GM12875 (cell line): Measurements from ENCODE around the gene PLS3.
"Not testable (repeated sequence)": the region's sequence is repeated elsewhere in the genome, so short reads cannot be mapped to it uniquely, and the experiment has no call there.

Experiments
- H3K4me3 ChIP-seq: one replicate; pipeline ENCODE4 v1.5.1; 2011; ENCODE audit warnings: low read depth, low read length, control low read depth
- TF ChIP-seq, protein P1 (sequence below): IDR thresholded peaks from 2 replicates; pipeline ENCODE4 v1.5.1; 2011; ENCODE audit warnings: low read depth, mild to moderate bottlenecking, control low read depth, inconsistent platforms, low read length, moderate library complexity, borderline replicate concordance; ENCODE audit not compliant: insufficient read depth

Gene PLS3

DNA sequence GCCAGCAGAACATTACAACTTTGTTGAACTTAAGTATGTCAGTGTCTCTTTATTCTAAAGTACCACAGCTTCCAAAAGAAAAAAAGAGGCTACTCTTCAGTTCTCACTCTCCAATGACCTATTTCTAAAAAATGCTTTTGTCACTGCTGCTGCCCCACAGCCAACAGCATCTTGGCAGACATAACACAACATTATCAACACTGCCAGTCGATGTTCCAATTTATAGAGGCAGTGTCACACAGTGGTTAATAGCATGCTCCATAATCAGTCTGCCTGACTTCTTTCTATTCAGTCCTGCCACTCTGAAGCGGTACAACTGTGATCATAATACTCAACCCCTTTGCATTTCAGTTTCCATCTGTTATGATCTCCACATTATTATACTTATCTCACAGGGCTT lies 69.2 kb downstream of the PLS3 start:
- no peak overlapping the region for H3K4me3 ChIP-seq
- TF ChIP-seq, protein P1, sequence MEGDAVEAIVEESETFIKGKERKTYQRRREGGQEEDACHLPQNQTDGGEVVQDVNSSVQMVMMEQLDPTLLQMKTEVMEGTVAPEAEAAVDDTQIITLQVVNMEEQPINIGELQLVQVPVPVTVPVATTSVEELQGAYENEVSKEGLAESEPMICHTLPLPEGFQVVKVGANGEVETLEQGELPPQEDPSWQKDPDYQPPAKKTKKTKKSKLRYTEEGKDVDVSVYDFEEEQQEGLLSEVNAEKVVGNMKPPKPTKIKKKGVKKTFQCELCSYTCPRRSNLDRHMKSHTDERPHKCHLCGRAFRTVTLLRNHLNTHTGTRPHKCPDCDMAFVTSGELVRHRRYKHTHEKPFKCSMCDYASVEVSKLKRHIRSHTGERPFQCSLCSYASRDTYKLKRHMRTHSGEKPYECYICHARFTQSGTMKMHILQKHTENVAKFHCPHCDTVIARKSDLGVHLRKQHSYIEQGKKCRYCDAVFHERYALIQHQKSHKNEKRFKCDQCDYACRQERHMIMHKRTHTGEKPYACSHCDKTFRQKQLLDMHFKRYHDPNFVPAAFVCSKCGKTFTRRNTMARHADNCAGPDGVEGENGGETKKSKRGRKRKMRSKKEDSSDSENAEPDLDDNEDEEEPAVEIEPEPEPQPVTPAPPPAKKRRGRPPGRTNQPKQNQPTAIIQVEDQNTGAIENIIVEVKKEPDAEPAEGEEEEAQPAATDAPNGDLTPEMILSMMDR = no peak

DNA sequence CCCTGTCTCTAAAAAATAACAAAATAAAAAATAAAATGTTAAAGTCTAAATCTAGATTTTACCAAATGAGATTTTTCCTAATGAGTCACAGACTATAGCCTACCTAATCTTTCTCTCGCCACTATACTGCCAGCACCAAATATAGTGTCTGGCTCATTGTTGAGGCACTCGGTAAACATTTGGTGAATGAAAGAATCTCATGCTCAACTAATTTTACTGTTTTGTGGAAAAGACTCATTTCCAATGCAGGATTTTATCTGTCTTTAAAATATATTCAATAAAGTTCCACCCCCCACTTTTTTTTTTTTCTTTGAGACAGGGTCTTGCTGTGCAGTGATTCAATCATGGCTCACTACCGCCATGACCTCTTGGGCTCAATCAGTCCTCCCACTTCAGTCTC lies 71.5 kb downstream of the PLS3 start:
- H3K4me3 ChIP-seq = no peak overlapping the region
- TF ChIP-seq, protein P1 = no peak

DNA sequence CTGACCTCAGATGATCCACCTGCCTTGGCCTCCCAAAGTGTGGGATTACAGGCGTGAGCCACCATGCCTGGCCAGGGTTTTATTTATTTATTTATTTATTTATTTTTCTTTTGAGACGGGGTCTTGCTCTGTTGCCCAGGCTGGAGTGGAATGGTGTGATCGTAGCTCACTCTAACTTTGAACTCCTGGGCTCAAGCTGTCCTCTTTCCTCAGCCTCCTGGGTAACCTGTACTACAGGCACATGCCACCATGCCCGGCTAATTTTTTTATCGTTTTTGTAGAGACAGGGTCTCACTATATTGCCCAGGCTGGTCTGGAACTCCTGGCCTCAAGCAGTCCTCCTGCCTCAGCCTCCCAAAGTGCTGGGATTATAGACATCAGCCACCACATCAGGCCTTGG lies 72.4 kb downstream of the PLS3 start:
- H3K4me3 ChIP-seq = not testable (repeated sequence)

DNA sequence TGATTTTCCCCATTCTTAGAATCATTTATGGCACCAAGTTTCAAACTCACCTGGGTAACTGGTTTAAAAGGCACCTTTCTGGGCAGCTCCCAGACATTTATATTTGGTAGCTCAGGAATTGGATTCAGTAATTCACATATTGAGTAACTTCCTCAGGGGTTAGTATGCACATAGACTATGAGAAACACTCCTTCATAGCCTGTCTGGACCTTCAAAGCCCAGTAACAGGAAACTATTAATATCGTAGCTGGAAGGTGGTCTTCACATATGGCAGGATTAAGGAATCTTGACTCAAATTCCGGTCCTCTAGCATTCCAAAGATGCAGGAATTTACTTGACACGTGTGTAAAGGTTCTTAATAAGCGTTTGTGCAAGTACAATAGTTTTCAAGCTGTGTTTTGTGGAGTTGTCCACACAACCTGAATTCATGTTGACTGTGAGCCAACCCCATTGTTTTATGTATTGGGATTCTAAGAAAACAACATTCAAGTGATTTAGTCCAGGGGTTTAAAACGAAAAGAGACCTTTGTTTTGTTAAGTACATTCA lies 78.4 kb downstream of the PLS3 start:
- no peak overlapping the region for H3K4me3 ChIP-seq
- TF ChIP-seq, protein P1 = no peak

DNA sequence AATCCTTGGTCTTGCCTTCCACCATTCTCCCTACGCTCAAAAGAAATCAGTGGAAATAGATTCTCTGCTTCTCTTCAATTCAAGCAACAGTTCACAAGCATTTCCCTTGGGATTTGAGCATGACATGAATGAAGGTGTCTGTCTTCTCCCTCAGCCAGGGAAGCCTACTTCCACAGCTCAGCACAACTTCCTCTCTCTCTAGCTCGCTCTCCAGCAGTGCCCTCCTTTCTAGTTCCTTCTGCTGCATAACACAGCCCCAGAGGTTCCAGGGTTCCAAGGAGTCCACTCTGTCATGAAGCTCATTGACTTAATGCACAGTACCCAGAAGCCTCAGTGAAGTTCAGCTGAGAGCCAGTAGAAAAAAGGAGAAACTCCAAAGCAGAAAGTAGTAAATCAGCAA lies 81.3 kb downstream of the PLS3 start:
- H3K4me3 ChIP-seq = no peak overlapping the region
- TF ChIP-seq, protein P1 = no peak

DNA sequence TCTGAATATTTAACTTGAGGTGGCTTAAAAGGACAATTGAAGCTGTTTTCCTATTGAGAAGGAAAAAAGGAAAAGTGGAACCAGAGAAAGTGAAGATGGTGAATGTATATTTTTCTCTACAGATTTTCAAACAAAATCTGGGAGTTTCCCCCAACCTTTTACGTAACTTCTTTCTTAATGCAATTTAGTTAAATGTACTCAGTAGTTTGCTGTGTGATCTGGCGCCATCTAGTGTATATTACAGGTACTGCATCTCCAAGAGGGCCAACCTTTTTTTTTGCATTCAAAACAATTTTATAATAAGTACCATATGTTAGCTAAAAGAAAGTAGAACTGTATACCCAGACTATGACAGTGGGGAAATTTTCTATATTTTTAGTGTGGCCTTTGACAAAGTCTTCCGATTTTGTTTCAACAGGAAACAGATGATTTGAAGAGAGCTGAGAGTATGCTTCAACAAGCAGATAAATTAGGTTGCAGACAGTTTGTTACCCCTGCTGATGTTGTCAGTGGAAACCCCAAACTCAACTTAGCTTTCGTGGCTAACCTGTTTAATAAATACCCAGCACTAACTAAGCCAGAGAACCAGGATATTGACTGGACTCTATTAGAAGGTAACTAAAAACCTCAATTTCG lies 82.0 kb downstream of the PLS3 start:
- TF ChIP-seq, protein P1 = peak; percentile 67
- no peak overlapping the region for H3K4me3 ChIP-seq

DNA sequence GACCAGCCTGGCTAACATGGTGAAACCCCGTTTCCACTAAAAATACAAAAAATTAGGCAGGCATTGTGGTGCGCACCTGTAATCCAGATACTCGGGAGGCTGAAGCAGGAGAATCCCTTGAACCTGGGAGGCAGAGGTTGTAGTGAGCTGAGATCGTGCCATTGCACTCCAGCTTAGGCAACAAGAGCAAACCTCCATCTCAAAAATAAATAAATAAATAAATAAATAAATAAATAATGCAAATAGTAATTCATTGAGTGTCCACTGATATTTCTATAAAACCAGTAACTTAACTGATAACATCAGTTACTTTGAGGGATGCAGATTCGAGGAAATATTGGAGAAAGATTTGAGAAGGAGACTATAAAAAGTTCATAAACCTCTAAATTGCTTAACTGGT lies 83.4 kb downstream of the PLS3 start:
- H3K4me3 ChIP-seq = not testable (repeated sequence)

DNA sequence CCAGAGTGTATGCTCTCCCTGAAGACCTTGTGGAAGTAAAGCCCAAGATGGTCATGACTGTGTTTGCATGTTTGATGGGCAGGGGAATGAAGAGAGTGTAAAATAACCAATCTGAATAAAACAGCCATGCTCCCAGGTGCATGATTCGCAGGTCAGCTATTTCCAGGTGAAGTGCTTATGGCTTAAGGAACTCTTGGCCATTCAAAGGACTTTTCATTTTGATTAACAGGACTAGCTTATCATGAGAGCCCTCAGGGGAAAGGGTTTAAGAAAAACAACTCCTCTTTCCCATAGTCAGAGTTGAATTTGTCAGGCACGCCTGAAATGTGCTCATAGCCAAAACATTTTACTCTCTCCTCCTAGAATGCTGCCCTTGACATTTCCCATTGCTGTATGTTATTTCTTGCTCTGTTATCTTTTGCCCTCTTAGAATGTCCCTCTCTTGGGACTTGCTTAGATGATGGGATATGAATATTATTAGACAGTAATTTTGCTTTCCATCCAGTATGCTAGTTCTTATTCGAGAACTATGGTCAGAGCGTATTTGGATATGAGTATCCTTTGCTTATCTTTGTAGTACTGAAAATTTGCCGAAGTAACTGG lies 88.6 kb downstream of the PLS3 start:
- TF ChIP-seq, protein P1 = no peak
- H3K4me3 ChIP-seq = no peak overlapping the region
